CD4-positive, alpha-beta T cell treated with Interleukin-17A for 1 hour (primary cell): ENCODE results near the gene TMEM203.

Experiments used
- DNase-seq: peaks from one replicate; pipeline ENCODE4 v3.0.0-alpha.2; 2020

The TMEM203 gene

DNA sequence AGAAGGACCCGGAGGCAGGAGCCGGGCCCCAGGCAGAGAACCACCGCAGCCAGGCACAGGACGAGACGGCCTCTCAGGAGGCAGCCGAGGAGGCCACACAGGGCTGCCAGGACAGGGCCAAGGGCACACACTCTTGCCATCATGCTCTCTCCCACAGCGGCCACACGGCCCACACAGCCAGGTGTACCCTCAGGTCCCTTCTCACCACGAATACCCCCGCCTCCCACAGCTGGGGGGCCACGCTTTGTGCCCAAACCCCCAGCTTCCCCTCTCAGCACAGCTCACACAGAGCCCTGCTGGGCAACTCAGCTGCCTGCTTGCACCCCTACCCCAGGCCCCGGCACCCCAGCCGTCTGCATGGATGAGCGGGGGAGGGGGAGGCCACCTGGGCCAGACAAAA is 11.7 kb downstream of the TMEM203 start:
- DNase-seq: no peak

DNA sequence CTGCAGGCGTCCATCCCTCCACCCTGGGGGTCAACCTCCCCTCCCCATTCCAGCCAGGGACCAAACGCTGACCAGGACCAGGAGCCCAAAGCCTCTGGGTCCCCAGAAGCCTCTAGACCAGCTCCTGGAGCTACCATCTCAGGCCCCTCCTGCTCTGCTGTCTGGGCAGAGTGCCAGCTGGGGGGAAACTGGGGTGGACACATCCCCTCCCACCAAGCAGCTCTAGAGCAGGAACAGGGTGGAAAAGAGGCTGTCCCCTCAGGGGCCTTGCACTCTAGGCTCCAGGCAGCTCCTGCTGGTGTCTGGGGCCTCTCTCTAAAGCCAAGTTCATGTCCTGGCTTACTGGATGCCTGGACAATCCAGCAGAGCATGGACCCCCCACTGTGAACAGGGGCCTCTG is 12.6 kb downstream of the TMEM203 start:
- no peak for DNase-seq

DNA sequence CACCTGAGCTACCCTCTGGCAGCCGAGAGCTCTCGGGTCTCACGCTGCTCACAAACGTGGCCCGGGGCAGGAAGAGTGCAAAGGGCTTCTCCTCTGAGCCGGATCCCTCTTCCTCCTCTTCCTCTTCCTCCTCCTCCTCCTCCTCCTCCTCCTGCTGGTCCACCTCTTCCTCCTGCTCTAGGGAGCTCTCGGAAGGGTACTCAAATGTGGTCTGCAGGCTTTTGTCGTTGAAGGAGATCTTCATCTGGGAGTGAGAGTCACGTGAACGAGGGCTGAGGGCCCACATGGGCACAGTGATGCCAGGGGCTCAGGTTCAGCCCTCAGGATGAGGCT is 13.0 kb downstream of the TMEM203 start:
- no peak for DNase-seq

DNA sequence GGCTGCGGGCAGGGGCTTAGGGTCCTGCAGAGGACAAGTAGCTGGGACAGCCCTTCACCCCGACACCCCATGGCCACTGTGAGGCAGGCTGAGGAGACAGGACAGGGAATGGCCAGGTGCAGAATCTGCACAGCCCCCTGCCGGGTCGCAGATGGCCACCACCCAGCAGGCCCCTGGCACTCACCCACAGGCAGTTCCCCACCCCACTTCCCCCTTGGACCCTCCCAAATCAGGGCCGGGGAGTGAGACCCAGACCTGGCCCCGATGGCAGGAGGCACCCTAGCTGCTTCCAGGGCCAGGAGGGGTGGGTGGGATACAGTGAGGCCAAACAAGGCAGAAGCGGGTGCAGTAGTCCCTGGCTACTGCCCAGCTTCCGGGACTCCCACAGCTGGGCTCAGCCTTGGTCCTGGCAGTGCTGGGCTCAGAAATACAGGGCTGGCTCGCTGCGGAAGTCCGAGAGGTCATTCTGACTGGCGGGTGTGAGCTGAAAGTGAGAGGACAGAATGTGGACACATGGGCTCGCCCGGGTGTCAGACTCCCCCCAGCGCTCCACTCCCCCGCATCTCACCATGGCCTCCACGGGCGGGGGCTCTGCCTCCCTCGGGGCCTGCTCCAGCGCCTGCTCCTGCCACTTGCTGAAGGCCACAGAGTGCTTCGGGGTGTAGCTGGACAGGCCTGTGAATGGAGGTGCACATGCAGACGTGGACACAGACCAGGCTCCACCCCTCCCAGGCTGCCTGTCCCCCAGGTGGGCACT is 13.6 kb downstream of the TMEM203 start:
- no peak for DNase-seq

DNA sequence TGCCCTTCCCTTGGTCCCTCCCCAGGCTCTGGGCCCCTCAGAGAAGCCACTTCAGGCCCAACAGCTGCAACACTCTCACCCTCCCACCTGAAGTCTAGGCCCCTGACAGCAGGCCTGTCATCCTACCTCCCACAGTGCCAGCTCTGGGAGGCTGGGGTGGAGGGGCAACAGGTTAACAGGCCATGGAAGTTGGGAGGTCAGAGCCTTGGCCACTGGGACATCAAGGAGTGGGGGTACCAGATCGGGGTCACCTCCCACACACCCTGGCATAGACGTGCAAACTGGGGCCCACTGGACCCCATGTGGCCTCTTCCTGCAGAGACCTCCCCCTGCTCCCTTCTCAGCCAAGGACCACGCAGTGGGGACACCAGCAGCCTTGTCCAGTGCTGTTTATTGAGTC is 14.2 kb downstream of the TMEM203 start:
- no peak for DNase-seq

DNA sequence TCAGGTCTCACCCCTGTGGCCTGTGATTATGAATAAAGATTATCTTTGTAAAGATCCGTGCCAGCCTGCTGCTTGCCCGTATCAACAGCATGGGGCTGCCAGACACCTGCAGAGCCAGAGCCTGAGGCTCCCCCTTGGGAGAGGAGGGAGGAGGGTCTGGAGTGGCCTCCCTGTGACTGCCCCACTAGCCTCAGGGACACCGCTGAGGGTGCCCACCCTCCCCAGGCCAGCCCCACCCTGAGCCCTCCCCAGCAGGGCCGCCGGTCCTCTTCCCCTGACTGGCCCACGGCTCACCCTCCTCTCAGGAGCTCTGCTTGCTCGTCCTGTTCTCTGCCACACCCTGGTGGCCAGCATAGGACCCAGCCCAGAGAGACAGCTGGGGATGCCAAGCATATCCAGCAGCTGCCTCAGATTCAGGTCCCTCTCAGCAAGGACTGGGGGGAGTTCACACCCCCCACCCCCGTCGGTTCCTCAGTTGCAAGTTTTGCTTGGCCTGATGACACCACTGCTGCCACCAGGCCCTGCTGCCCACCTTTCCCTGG is 15.1 kb downstream of the TMEM203 start:
- no peak for DNase-seq

DNA sequence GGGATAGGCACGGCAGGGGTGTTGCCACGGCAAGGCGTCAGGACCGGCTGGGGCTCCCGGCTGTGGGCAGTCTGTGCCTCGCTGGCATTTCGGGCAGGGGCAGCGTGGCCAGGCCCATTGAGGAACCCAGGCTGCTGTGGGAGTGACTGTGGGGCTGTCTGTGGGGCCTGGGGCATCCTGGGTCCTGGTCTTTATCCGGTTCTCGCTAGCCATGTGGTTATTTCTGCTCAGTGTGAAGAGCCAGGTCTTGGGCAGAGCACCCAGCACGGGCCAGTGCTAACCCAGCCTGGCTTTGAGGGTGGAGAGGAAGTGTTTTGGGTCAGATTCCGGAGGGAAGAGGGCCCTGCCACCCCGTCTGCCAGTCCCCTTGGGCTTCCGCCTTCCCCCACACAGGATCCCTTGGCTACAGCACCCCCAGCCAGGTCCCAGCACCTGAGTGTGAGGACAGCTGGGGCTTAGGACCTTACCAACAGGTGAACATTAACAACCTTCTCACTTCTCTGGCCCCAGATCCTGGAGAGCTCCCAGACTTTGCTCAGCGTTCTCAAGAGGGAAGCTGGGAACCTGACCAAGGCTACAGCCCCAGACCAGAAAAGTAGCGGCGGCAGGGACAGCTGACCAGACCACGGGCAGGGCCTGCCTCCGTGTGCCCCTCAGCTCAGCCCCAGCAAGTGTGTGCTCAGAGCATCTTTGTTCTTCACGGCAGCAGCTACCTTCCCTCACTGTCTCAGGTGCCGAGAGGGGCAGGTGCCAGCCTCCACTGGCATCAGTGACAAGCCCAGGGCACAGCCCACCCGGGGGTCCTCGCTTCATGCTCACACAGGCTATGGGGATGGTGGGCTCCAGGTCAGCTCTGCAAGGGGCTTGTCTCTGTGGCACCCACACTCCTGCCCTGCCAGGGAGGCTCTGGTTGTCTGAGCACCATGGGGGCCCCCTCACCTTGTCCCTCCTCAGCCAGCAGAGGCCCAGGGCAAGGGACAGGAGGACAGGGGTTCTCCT is 15.9 kb downstream of the TMEM203 start:
- DNase-seq: no peak

DNA sequence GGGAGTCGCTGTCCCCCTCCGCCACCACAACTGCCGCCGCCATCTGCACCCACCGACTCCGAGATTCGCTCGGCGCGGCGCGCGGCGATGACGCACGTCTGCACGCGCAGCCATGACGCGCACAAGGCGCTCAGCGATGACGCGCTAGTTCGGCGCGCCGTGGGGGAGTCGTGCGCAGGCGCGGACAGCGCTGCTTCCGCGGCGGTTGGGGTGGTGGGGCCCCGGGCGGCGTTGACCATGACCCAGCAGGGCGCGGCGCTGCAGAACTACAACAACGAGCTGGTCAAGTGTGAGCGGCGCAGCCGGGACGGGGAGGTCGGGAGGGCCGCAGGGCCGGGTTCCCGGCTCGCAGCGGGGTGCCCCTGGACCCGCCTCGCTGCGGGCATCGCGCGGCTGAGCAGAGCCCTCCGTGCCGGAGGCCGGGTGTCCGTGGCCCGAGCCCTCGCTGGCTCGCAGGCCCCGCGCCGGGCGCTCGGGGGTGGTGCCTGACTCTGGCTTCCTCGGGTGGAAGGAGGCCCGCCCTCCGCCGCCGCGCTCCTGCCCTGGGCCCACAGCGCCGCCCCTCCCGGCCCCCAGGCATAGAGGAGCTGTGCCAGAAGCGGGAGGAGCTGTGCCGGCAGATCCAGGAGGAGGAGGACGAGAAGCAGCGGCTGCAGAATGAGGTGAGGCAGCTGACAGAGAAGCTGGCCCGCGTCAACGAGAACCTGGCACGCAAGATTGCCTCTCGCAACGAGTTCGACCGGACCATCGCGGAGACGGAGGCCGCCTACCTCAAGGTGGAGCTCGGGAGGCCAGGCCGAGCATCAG is 16.8 kb downstream of the TMEM203 start, which contains the start of the genes ANAPC2 and SSNA1:
Gene ANAPC2 (minus strand): TSS at position 71 of the 807 bp plus-strand sequence. CDS start 28 bp downstream, at position 43.
Gene SSNA1 (plus strand): TSS at position 187 of the 807 bp plus-strand sequence. CDS start 51 bp downstream, at position 238.
- peak; percentile 92 for DNase-seq

DNA sequence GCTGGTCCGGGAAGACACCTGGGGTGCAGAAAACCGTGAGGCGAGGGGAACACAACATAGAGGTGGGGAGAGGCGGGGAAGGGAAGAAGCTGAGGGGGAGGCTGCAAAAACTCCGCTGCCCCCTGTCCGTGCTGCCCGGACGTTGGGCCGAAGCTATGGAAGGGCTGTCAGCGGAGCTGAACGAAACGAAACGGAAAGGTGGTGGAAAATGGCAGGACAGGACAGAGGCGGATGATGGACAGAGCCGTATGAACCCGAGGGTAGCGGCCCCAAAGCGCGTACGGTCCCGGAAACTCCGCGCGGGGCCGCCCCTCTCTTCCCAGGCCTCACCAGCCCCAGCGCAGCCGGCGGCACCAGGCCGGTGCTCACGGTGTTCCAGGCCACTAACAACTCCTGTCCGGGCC is 17.4 kb downstream of the TMEM203 start:
- no peak for DNase-seq

DNA sequence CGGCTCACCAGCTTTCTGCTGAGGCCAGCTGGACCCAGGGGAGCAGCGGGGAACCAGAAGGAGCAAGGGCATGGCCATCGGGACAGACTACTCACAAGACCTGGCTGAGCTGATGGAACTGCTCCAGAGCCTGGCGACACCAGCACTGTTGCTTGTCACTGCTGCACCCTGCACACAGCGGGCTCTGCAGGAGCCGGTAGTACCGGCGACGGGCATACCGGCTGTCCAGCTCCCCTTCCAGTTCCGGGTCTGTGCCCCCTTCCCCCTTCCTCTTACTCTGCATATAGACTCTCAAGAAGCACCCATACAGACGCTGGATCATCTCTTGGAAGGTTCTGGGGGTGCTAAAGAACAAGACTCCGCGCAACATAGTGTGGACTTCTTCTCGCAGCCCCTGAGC is 18.1 kb downstream of the TMEM203 start:
- DNase-seq: no peak

DNA sequence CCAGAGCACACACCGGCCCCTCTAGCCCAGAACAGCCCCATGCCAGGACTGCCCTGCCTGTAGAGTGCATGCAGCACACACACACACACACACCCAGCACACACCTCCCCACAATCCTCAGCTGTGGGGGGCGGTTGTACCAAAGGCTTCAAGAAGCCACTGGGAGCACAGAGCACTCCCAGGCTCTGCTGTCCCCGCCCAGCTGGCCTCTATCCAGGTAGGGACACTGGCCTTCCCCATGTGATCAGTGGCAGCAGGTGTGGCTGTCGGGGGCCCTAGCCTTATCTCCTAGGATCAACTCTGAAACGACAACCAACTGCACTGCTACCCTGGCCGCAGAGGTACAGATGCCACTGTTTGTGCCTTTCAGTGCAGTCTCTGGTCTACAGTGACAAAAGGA is 19.1 kb downstream of the TMEM203 start:
- no peak for DNase-seq

DNA sequence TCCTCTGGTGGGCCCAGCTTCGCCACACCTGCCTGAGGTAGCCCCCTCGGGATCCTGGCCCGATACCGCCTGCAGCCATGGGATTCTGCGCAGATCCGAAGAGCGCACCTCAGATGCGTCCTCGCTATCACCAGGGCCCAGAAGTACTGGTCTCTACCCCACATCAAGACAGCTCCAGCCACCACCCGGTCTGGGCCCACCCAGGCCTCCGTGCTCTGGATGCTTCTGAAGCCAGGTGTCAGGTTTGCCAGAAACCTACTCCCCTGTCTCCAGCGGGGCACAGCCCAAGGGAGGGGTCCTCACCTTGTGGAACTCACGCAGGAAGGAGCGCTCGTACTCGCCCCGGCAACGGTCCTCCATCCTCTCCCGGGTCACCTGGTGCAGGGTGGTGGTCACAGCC is 19.5 kb downstream of the TMEM203 start:
- DNase-seq: no peak

DNA sequence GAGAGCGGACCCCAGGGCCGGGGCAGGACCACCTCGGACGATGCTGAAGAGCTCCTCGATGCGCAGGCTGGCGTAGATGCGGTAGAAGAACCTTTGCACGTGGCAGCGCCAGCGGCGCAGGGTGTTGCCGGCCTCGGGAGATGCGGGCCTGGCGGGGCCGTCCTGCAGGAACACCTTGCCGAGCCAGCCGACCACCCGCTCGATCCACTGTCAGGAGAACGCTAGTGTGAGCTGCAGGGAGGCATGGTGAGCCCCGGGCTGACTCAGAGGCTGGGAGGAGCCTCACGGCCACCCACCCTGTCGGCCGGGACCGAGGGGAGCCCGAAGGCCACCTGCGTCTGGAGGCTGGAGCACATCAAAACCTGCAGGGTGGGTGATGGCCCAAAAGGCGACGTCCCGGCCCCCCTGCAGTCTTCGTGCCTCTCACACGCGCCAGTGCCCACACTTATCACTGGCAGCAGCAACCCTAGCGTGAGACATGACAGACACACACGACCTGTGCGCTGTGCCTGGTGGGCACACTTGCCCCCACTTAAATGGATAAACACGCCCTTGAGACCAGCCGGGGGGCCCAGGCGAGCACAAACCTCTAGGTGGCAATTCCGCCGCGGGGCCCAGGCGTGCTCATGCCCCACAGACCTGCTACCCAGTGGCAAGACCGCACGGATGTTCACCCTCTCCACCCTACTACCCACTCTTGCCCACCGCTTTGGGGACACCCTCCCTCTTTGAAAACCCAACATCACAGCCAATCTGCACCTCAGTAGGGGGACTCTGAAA is 20.4 kb downstream of the TMEM203 start:
- no peak for DNase-seq

DNA sequence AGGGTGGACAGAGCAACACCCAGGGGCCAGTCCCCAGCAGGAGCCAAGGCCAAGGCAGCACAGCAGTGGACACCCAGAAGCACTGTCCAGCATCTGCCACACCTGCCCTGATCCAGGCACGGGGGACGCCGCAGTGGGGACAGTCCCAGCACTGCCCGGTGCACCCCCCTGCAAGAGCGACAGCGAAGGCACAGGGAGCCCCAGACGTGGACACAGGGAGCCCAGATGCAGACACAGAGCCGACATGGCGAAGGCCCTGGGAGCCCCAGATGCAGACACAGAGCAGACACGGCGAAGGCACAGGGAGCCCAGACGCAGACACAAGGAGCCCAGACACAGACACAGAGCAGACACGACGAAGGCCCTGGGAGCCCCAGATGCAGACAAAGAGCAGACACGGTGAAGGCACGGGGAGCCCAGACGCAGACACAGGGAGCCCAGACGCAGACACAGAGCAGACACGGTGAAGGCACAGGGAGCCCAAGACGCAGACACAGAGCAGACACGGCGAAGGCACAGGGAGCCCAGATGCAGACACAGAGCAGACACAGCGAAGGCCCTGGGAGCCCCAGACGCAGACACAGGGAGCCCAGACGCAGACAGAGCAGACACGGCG is 21.4 kb downstream of the TMEM203 start:
- DNase-seq: no peak

DNA sequence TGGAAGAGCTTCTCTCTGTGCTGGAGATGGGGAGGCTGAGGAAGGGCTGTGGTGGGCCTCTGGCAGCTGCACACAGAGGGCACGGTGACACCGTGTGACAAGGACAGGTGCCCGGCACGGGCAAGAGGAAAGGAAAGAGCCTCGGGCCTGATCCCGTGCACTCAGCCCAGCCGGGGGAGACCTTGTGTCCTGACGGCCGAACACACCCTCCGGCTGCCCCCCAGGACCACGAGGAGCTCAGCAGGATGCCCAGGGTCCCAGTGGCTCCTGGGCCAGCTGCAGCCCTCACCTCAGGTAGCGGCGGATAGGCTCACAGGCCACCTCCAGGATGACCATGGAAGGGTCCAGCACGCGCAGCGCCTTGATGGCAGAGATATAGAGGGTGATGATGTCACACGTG is 22.6 kb downstream of the TMEM203 start:
- DNase-seq: no peak

DNA sequence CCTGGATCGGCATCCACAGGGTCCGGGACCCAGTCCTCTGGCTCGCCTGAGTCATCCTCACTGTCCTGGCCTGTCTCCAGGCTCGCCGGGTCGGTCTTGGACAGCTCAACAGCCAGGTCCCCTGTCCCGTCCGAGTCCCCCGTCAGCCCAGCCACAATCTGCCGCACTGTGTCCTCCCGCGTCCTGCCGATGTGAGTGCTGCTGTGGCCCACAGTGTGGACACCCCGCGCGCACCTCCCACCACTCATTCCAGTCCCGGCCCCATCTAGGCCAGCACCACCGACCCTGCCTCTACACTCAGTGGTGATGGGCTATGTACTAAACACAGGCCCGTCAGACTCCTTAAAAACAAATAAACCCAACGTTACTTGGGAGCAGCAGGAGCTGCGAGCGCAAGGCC is 23.8 kb downstream of the TMEM203 start:
- no peak for DNase-seq

DNA sequence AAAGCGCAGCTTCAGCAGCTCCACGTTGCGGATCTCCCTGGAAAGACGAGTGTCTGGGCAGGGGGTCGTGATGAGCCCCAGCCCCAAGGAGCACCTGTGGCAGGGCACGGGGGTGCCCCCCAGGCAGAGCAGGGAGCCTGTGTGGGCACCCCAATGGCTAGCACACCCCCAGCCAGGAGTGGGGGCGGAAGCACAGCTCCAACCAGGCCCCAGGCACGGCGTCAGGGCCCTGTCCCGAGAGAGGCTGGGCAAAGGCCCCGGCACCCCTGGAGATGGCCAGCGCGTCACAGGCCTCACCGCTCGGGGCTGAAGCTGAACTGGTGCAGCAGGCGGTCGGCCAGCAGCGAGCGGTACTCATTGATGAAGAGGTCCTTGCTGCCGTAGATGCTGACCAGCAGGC is 25.0 kb downstream of the TMEM203 start:
- no peak for DNase-seq

DNA sequence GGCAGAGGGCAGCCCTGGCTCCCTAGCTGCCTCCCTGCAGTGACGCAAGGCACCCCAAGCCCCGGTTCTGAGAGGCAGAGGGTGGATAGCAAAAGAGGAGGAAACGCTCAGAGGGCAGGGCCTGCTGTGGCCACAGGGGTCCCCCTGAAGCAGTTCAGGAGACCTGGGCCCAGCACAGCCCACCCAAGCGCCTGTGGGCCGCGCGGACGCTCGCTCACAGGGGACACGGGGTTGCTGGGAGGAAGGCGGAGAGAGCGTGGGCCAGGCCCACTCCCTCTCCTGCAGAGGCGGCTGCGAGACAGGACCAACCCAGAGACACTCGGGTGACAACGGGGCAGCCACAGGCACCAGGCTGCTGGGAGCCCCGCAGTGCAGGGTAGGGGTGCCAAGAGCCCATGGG is 25.7 kb downstream of the TMEM203 start:
- DNase-seq: no peak

DNA sequence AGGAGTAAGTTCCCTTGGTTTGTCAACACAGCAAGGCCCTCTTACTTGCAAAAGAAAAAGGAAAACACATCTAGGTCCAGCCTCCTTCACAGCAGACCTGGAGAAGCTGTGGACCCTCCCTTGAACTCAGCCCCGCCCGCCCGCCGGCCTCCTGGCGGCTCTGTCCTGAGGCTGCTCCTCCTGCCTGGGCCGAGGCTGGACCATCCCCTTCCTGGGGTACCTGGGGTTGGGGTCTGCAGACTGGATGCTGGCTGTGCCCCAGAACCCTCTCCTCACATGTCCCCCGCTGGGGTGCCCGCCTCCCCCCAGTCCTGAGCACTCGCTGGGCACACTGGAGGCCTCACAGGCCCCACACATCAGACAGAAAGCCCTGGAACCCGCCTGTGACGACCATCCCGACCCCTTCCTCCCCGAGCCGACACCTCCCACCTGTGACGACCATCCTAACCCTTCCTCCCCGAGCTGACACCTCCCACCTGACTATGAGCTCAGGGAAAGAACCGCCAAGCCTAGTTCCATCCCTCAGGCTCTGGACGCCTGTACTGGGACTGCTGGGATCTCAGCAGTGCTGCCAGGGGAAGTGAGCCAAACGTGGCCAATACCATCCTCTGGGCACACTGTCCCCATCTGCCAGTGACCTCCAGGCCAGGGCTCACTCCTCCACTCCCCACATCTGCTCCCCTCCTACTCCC is 26.4 kb downstream of the TMEM203 start:
- DNase-seq: no peak

DNA sequence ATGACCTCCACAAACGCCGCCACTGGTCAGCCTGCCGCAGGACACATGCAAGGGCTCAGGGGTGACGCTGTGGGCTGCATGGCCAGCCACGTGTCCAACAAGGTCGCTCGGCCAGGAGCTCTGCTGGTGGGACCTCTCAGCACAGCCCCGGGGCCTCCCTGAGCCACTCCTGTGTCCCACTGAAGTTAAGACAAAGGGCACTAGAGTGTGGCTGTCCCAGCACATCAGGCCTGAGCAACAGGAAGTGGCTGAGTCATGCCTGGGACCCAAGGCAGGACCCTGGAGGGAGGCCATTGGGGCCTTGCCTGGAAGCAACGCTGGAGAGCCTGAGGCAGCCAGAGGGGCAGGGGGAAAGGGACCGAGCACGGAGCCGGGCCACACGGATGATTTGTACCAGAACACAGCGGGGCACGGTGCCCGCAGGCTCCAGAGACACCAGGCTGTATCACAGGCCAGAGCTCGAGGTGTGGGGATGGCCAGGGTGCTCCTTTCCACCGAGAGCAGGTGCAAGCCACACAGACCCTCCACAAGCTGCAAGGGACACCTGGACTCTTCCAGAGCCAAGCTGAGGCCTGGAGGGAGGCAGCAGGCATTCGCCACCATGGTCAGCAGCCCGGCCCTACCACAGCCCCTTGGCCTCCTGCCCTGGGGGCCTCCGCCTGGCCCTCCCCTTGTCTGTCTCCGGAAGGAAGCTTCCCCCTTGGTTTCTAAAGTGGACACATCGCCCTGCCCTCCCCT is 27.1 kb downstream of the TMEM203 start:
- DNase-seq: no peak
